WTC11 (cell line): ENCODE measurements around the gene LAMTOR1. TPM values are rescaled to one million over a fixed set of nuclear protein-coding genes. Genes with fewer than 3 reads are reported as not detected.

Experiments used
- ATAC-seq: fragments of 200-7000 bp; cut with Tn5 transposase; 2 replicates; pipeline ENCODE4 v1.10.0; 2021; ENCODE audit warnings: mild to moderate bottlenecking, moderate library complexity
- CTCF ChIA-PET: fragments of 300-600 bp; sonication (Branson Sonifier 250); formaldehyde crosslinking; loops from one replicate; lab custom pipeline; 2021; ENCODE audit warnings: antibody characterized with exemption; lab: Charles Lee
- POLR2A ChIA-PET: fragments of 350-600 bp; sonication (Branson Sonifier 250); formaldehyde crosslinking; loops from one replicate; lab custom pipeline; 2021; ENCODE audit warnings: antibody characterized with exemption; lab: Charles Lee
- DNase-seq: peaks from one replicate; pipeline ENCODE4 v3.0.0; 2021; ENCODE audit warnings: low spot score
- H3K27ac Mint-ChIP-seq: 2 replicates; pipeline ENCODE4 v1.8.0; 2021; ENCODE audit warnings: mixed read lengths
- H3K27me3 Mint-ChIP-seq: 2 replicates; pipeline ENCODE4 v1.8.0; 2021; ENCODE audit warnings: low read depth, mild to moderate bottlenecking, moderate library complexity, mixed read lengths
- H3K36me3 Mint-ChIP-seq: 2 replicates; pipeline ENCODE4 v1.8.0; 2021; ENCODE audit warnings: mixed read lengths
- H3K4me1 Mint-ChIP-seq: 2 replicates; pipeline ENCODE4 v1.8.0; 2022; ENCODE audit warnings: mixed read lengths
- H3K4me3 Mint-ChIP-seq: 2 replicates; pipeline ENCODE4 v1.8.0; 2021; ENCODE audit warnings: mild to moderate bottlenecking, moderate library complexity, mixed read lengths
- H3K9me3 Mint-ChIP-seq: 2 replicates; pipeline ENCODE4 v1.8.0; 2021; ENCODE audit warnings: mixed read lengths
- CBFB ChIP-seq: sonication (generic); formaldehyde crosslinking; IDR thresholded peaks from 2 replicates; pipeline ENCODE4 v1.8.1; 2022; ENCODE audit warnings: mild to moderate bottlenecking, low read depth, missing genetic modification reagents
- FOXP1 ChIP-seq: sonication (generic); formaldehyde crosslinking; IDR thresholded peaks from 2 replicates; pipeline ENCODE4 v1.8.0; 2022; ENCODE audit warnings: missing genetic modification reagents, mild to moderate bottlenecking, moderate library complexity, borderline replicate concordance
- NR3C1 ChIP-seq: sonication (generic); formaldehyde crosslinking; conservative IDR thresholded peaks from 2 replicates; pipeline ENCODE4 v1.8.1; 2023; ENCODE audit warnings: low read depth, mild to moderate bottlenecking, missing genetic modification reagents
- RORB ChIP-seq: fragments of 250-450 bp; sonication (Bioruptor Pico); IDR thresholded peaks from 2 replicates; pipeline ENCODE4 v1.9.0; 2021; ENCODE audit warnings: mild to moderate bottlenecking
- microRNA-seq: library from miRNA; unstranded; fragments of <30 nt; microRNA quantifications from one replicate; pipeline ENCODE4 v1.2.0, GENCODE V29; 2022; ENCODE audit warnings: borderline number of aligned reads
- total RNA-seq: library from RNA; stranded (reverse); gene quantifications from 3 replicates; pipeline ENCODE4 v1.2.3, GENCODE V29; 2021
- TF ChIP-seq, protein P1 (sequence below): sonication (generic); formaldehyde crosslinking; IDR thresholded peaks from 2 replicates; pipeline ENCODE4 v1.8.0; 2022; ENCODE audit warnings: mild to moderate bottlenecking, missing genetic modification reagents
- TF ChIP-seq, protein P2 (sequence below): fragments of 250-450 bp; sonication (Bioruptor Pico); IDR thresholded peaks from 2 replicates; pipeline ENCODE4 v1.9.0; 2021; ENCODE audit warnings: moderate library complexity, mild to moderate bottlenecking, inconsistent platforms, borderline replicate concordance
- TF ChIP-seq, protein P3 (sequence below): fragments of 200-600 bp; IDR thresholded peaks from 2 replicates; pipeline ENCODE4 v1.8.0; 2022; ENCODE audit warnings: antibody characterized with exemption
- TF ChIP-seq, protein P4 (sequence below): sonication (generic); formaldehyde crosslinking; IDR thresholded peaks from 2 replicates; pipeline ENCODE4 v1.8.1; 2022; ENCODE audit warnings: missing genetic modification reagents, borderline replicate concordance
- TF ChIP-seq, protein P5 (sequence below): sonication (generic); formaldehyde crosslinking; IDR thresholded peaks from 2 replicates; pipeline ENCODE4 v1.8.1; 2023; ENCODE audit warnings: mild to moderate bottlenecking, missing genetic modification reagents

The LAMTOR1 gene
- total RNA-seq, 1 experiment from 2014 or later, result 79.4 TPM

DNA sequence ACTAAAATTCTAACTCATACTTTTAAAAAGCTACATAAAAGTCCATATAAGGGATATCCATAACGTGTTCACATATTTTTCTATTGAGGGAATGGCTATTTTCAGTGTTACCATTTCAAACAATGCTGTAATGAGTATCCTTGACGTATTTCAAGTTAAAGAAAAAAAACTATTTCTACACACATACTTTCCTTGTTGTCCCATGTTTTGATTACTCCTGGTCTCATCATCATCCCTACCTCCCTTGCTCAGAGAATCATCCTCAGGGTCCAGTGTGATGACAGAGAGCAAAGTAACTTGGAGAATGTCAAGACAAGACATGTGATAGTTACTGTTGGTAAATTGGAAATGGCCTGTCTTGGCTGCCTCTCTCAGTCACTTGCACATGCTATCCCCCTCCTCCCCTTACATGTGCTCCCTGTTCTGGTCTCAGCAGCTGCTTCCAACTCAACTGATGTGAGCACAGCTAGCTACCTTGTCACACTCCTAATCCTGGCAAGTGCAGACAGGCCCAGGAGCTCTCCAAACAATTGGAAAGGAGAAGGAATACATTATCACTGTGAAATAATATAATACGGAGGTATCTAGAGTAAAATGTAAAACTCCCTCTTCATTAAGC is 44.6 kb downstream of the LAMTOR1 start:
- ChIA-PET CTCF (interaction anchor here (1.7 kb wide), 1 partner anchor 33 kb away, joined by 6 read pairs; no protein-coding TSS in a partner anchor), POLR2A (interaction anchor here (0.6 kb wide), 2 partner anchors 37 to 274 kb away, joined by 3 to 4 read pairs; no protein-coding TSS in a partner anchor)
- DNase-seq (no peak), ATAC-seq (no peak)
- H3K36me3 Mint-ChIP-seq, result peaks cover 8% of the 10 kb centered on the region; the same call in 1 of the 2 replicates
- no peaks in the 10 kb centered on the region for H3K27me3 Mint-ChIP-seq
- peak overlapping the region; percentile 60; the same call in 1 of the 2 replicates for H3K27ac Mint-ChIP-seq
- peaks cover 14% of the 10 kb centered on the region for H3K4me1 Mint-ChIP-seq
- TF ChIP-seq, protein P1, sequence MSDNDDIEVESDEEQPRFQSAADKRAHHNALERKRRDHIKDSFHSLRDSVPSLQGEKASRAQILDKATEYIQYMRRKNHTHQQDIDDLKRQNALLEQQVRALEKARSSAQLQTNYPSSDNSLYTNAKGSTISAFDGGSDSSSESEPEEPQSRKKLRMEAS (CRISPR knock-in tag), result no peak
- no peak for TF ChIP-seq CBFB (CRISPR knock-in tag)
- TF ChIP-seq, protein P2, sequence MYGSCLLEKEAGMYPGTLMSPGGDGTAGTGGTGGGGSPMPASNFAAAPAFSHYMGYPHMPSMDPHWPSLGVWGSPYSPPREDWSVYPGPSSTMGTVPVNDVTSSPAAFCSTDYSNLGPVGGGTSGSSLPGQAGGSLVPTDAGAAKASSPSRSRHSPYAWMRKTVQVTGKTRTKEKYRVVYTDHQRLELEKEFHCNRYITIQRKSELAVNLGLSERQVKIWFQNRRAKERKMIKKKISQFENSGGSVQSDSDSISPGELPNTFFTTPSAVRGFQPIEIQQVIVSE (CRISPR knock-in tag), result no peak
- TF ChIP-seq, protein P3, sequence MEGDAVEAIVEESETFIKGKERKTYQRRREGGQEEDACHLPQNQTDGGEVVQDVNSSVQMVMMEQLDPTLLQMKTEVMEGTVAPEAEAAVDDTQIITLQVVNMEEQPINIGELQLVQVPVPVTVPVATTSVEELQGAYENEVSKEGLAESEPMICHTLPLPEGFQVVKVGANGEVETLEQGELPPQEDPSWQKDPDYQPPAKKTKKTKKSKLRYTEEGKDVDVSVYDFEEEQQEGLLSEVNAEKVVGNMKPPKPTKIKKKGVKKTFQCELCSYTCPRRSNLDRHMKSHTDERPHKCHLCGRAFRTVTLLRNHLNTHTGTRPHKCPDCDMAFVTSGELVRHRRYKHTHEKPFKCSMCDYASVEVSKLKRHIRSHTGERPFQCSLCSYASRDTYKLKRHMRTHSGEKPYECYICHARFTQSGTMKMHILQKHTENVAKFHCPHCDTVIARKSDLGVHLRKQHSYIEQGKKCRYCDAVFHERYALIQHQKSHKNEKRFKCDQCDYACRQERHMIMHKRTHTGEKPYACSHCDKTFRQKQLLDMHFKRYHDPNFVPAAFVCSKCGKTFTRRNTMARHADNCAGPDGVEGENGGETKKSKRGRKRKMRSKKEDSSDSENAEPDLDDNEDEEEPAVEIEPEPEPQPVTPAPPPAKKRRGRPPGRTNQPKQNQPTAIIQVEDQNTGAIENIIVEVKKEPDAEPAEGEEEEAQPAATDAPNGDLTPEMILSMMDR, result no peak
- TF ChIP-seq, protein P4, sequence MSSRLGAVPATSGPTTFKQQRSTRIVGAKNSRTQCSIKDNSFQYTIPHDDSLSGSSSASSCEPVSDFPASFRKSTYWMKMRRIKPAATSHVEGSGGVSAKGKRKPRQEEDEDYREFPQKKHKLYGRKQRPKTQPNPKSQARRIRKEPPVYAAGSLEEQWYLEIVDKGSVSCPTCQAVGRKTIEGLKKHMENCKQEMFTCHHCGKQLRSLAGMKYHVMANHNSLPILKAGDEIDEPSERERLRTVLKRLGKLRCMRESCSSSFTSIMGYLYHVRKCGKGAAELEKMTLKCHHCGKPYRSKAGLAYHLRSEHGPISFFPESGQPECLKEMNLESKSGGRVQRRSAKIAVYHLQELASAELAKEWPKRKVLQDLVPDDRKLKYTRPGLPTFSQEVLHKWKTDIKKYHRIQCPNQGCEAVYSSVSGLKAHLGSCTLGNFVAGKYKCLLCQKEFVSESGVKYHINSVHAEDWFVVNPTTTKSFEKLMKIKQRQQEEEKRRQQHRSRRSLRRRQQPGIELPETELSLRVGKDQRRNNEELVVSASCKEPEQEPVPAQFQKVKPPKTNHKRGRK (CRISPR knock-in tag), result no peak
- TF ChIP-seq NR3C1, result no peak
- TF ChIP-seq FOXP1 (CRISPR knock-in tag), result no peak
- no peak overlapping the region for H3K4me3 Mint-ChIP-seq
- no peaks in the 10 kb centered on the region for H3K9me3 Mint-ChIP-seq

DNA sequence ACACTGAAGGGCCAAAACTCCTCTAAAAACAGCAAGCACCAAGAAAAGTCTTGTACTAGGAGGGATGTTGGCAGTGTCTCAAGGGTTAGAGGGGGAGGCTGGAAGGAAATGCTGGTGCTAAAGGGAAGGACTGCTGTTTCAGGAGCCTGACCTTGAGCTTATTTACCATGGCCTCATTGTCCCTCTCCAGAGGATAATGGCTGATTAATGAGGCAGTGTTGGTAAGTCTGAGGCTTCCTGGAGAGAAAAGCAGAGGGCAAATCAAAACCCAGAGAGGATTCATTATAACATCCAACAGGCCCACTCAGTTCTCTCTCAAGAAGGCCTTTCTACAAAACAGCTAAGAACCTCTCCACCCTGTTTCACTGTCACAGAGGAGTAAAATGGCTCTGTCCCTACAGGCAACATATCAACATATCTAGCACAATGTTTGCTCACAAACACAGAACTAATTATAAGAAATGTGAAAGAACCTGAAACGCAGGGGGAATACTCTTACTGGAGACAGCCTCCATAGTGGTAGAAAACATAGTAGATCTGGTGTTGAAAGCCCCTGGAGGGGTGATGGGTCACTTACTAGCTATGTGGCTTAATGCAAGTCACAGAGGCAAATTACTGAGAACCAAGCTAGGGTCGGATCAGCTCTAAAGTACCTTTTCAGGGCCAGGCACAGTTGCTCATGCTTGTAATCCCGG is 54.2 kb downstream of the LAMTOR1 start:
- TF ChIP-seq, protein P5, sequence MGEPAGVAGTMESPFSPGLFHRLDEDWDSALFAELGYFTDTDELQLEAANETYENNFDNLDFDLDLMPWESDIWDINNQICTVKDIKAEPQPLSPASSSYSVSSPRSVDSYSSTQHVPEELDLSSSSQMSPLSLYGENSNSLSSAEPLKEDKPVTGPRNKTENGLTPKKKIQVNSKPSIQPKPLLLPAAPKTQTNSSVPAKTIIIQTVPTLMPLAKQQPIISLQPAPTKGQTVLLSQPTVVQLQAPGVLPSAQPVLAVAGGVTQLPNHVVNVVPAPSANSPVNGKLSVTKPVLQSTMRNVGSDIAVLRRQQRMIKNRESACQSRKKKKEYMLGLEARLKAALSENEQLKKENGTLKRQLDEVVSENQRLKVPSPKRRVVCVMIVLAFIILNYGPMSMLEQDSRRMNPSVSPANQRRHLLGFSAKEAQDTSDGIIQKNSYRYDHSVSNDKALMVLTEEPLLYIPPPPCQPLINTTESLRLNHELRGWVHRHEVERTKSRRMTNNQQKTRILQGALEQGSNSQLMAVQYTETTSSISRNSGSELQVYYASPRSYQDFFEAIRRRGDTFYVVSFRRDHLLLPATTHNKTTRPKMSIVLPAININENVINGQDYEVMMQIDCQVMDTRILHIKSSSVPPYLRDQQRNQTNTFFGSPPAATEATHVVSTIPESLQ (CRISPR knock-in tag), result no peak
- TF ChIP-seq, protein P3, result no peak
- TF ChIP-seq RORB, result no peak
- Mint-ChIP-seq H3K4me3 (no peak overlapping the region; the same call in 1 of the 2 replicates), H3K4me1 (peaks cover 28% of the 10 kb centered on the region), H3K27me3 (no peaks in the 10 kb centered on the region), H3K27ac (peak overlapping the region; percentile 90), H3K36me3 (0 out of 2 replicates have a peak, but pooled peaks cover 3% of the 10 kb centered on the region), H3K9me3 (no peaks in the 10 kb centered on the region)
- no peak for DNase-seq
- CTCF ChIA-PET, result interaction anchor here (1.2 to 5.6 kb wide), 5 partner anchors 24 to 423 kb away, joined by 3 to 34 read pairs (median 7); no protein-coding TSS in a partner anchor
- POLR2A ChIA-PET, result no interaction called here
- ATAC-seq, result peak; percentile 86

Small RNAs within 50 kb of the gene (microRNA-seq; reads per million reads assigned to microRNA genes)
- gene MIR3165, result not detected

Other genes with a start within 250 kb of the LAMTOR1 start
- gene DEFB131B, start 224.8 kb downstream of the LAMTOR1 start, total RNA-seq, result not detected in 3 replicates
- 10.6 to 14.6 TPM (median 11.8 TPM) in 3 replicates for gene XNDC1N, start 174.7 kb downstream of the LAMTOR1 start, total RNA-seq
- 40.2 to 45.3 TPM (median 41.0 TPM) in 3 replicates for gene RNF121, start 174.3 kb downstream of the LAMTOR1 start, total RNA-seq
- 14.1 to 17.3 TPM (median 15.0 TPM) in 3 replicates for gene IL18BP, start 104.4 kb downstream of the LAMTOR1 start, total RNA-seq
- 117 to 147 TPM (median 118 TPM) in 3 replicates for gene NUMA1, start 22.8 kb downstream of the LAMTOR1 start, total RNA-seq
- gene LRRC51, start 22.4 kb downstream of the LAMTOR1 start, total RNA-seq, result 5.3 to 5.6 TPM (median 5.3 TPM) in 3 replicates
- not detected in 3 replicates for gene TOMT, start 2.6 kb upstream of the LAMTOR1 start, total RNA-seq
- gene ANAPC15, start 9.4 kb upstream of the LAMTOR1 start, total RNA-seq, result 60.2 to 75.4 TPM (median 66.1 TPM) in 3 replicates
- gene FOLR3, start 32.4 kb upstream of the LAMTOR1 start, total RNA-seq, result 0.25 TPM in 1 of 3 replicates, not detected in the others
- 0.35 to 0.87 TPM (median 0.85 TPM) in 3 replicates for gene FOLR1, start 88.8 kb upstream of the LAMTOR1 start, total RNA-seq
- gene FOLR2, start 113.5 kb upstream of the LAMTOR1 start, total RNA-seq, result not detected in 3 replicates
- gene INPPL1, start 121.5 kb upstream of the LAMTOR1 start, total RNA-seq, result 125 to 138 TPM (median 136 TPM) in 3 replicates
- gene PHOX2A, start 140.9 kb upstream of the LAMTOR1 start, total RNA-seq, result 1.3 to 1.6 TPM (median 1.3 TPM) in 3 replicates